D721Med (cell line): ENCODE measurements around the gene RCC1.
"Not testable (repeated sequence)": the region's sequence is repeated elsewhere in the genome, so short reads cannot be mapped to it uniquely, and the experiment has no call there.

Source experiments
- DNase-seq: peaks from one replicate; pipeline ENCODE4 v3.0.0; 2011; ENCODE audit warnings: low spot score; ENCODE audit not compliant: insufficient read length
- FAIRE-seq: peaks from 2 replicates; lab custom pipeline; 2011; peaks lifted over from hg19 to GRCh38; lab: Jason Lieb, UNC
- CTCF ChIP-seq: IDR thresholded peaks from 2 replicates; pipeline ENCODE4 v1.5.1; 2012; ENCODE audit warnings: mild to moderate bottlenecking, control low read depth; ENCODE audit not compliant: insufficient read depth; ENCODE audit errors: missing control alignments

Gene RCC1

GRCh38 chr1:28510970-28511440 is 5.2 kb downstream of the RCC1 start:
- no peak for FAIRE-seq

GRCh38 chr1:28512058-28512611 is 6.3 kb downstream of the RCC1 start:
- no peak for FAIRE-seq
- no peak for DNase-seq
- no peak for TF ChIP-seq CTCF

More at GRCh38 chr1:28510970-28511440, 5.2 kb downstream of the RCC1 start:
- no peak for DNase-seq
- no peak for TF ChIP-seq CTCF

DNA sequence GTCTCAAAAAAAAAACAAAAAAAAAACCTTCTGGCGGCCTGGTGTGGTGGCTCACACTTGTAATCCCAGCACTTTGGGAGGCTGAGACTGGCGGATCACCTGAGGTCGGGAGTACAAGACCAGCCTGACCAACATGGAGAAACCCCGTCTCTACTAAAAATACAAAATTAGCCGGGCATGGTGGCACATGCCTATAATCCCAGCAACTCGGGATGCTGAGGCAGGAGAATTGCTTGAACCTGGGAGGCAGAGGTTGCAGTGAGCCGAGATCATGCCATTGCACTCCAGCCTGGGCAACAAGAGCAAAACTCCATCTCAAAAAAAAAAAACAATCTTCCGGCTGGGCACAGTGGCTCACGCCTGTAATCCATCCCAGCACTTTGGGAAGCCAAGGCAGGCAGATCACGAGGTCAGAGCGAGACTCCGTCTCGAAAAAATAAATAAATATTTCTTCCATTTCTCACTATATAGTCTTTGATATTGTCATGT is 8.6 kb downstream of the RCC1 start:
- FAIRE-seq, DNase-seq: not testable (repeated sequence)

DNA sequence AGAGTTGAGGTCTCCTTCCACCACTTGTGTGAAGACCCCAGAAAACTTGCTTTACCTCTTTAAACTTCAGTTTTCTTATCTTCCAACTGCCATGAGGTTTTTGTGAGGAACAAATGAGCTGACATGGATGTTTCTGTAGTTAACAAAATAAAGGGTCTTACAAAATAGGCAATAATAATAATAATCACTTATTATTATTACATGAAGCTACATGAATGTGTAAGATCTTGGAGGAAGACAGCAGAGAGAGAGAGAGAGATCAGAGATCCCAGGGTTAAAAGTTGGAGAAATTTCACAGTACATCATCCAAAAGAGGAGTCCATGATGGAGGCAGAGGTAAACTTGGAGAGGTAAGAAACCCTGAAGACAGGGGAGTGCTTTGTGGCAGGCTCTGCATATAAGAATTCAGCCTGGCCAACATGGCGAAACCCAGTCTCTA is 10.7 kb downstream of the RCC1 start:
- no peak for FAIRE-seq
- no peak for DNase-seq
- TF ChIP-seq CTCF = no peak

DNA sequence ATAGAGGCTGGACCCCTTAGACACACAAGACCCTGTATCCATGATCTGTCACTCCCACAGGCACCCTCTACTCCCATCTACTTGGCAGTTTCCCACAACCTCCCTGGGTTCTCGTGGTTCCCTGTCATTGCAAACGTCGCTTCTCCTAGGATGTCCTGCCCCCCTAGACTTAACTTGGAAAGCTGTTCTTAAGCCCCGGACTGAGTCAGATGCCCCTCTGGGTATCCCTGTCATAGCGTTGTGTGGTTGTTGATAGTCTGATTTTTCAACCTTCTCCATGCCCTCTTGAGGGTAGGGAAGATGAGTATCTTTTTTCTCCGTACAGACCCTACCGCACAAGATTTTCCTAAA is 11.8 kb downstream of the RCC1 start:
- FAIRE-seq (no peak), DNase-seq (no peak)
- no peak for TF ChIP-seq CTCF

GRCh38 chr1:28518000-28518744 is 12.3 kb downstream of the RCC1 start:
- DNase-seq = peak; percentile 80
- TF ChIP-seq CTCF = peak; percentile 70
- FAIRE-seq = no peak

DNA sequence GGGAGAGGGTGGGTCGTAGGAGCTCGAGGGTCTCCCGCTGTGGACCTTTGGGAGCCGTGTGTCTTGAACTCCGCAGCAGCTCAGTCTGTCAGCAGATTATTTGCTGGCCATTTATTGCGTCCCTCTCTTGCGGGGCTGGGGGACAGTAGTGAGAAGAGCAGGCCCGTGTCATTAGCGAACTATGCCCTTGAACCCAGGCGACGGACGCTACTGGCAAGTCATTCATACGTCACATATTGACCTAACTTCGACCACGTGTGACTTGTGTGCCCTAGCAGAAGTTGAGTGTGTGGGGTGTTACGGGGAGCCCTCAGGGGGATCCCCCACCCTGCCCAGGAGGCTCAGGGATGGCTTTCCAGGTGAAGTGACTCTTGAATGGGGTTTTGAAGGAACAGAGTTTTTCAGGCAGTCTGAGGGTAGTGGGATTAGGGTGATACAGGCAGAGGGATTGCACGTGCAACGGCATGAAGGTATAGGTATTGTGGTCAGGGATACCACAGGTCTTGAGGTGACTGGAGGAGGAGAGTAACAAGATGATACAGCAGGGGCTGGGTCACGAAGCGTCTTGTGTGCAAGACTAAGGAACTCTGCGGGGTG is 13.0 kb downstream of the RCC1 start:
- DNase-seq (no peak), FAIRE-seq (no peak)
- no peak for TF ChIP-seq CTCF
